Measurements from ENCODE around the gene DUSP16.

GRCh38 chr12:12473223-12473622 lies 89.4 kb downstream of the DUSP16 start:
- TF ChIP-seq, protein P1, sequence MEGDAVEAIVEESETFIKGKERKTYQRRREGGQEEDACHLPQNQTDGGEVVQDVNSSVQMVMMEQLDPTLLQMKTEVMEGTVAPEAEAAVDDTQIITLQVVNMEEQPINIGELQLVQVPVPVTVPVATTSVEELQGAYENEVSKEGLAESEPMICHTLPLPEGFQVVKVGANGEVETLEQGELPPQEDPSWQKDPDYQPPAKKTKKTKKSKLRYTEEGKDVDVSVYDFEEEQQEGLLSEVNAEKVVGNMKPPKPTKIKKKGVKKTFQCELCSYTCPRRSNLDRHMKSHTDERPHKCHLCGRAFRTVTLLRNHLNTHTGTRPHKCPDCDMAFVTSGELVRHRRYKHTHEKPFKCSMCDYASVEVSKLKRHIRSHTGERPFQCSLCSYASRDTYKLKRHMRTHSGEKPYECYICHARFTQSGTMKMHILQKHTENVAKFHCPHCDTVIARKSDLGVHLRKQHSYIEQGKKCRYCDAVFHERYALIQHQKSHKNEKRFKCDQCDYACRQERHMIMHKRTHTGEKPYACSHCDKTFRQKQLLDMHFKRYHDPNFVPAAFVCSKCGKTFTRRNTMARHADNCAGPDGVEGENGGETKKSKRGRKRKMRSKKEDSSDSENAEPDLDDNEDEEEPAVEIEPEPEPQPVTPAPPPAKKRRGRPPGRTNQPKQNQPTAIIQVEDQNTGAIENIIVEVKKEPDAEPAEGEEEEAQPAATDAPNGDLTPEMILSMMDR (conservative IDR thresholded peaks at IDR 0.05; ENCODE audit: low read depth, low read length), result no peak
- no peak for TF ChIP-seq EZH2phosphoT487 (IDR thresholded peaks at IDR 0.05; ENCODE audit: borderline replicate concordance, low read length)
- TF ChIP-seq EZH2 (IDR thresholded peaks at IDR 0.05; ENCODE audit: low read length, unreplicated experiment), result no peak

All from PC-3 (cell line).